ENCODE data around the gene DMAC2L. TPM values are rescaled to one million over a fixed set of nuclear protein-coding genes. Genes with fewer than 3 reads are reported as not detected.
"Not testable (repeated sequence)": the region's sequence is repeated elsewhere in the genome, so short reads cannot be mapped to it uniquely, and the experiment has no call there.

DMAC2L gene
- total RNA-seq, 1 donor from 2014 or later: 19.6 TPM

DNA sequence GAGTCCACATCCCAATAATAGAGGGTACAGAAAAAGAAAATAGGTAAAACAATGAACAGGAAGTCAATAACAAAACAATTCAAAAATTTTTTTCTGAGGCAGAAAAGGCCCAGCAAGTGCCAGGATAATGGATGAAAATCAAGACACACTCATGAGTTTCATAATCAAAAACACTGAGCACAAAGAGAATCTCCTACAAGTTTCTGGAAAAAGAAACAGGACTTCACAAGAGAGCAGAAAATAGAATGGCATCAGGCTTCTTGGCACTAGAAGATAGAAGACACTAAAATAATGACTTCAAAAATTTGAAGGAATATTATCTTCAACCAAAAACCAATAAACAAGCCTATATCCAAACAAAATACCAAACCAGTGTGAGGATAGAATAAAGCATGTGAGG is 36.8 kb downstream of the DMAC2L start:
- Histone ChIP-seq H3K27me3 (ENCODE audit: low read depth) (no peaks in the 10 kb centered on the region), H3K4me1 (peaks cover 8% of the 10 kb centered on the region), H3K9me3 (no peaks in the 10 kb centered on the region), H3K4me3 (no peak overlapping the region), H3K27ac (no peak overlapping the region), H3K36me3 (no peaks in the 10 kb centered on the region)
- intact Hi-C loops (cut with DNase I): no loop called here
- TF ChIP-seq, protein P1, sequence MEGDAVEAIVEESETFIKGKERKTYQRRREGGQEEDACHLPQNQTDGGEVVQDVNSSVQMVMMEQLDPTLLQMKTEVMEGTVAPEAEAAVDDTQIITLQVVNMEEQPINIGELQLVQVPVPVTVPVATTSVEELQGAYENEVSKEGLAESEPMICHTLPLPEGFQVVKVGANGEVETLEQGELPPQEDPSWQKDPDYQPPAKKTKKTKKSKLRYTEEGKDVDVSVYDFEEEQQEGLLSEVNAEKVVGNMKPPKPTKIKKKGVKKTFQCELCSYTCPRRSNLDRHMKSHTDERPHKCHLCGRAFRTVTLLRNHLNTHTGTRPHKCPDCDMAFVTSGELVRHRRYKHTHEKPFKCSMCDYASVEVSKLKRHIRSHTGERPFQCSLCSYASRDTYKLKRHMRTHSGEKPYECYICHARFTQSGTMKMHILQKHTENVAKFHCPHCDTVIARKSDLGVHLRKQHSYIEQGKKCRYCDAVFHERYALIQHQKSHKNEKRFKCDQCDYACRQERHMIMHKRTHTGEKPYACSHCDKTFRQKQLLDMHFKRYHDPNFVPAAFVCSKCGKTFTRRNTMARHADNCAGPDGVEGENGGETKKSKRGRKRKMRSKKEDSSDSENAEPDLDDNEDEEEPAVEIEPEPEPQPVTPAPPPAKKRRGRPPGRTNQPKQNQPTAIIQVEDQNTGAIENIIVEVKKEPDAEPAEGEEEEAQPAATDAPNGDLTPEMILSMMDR (IDR thresholded peaks at IDR 0.05): no peak
- no peak for ATAC-seq
- no peak for DNase-seq

DNA sequence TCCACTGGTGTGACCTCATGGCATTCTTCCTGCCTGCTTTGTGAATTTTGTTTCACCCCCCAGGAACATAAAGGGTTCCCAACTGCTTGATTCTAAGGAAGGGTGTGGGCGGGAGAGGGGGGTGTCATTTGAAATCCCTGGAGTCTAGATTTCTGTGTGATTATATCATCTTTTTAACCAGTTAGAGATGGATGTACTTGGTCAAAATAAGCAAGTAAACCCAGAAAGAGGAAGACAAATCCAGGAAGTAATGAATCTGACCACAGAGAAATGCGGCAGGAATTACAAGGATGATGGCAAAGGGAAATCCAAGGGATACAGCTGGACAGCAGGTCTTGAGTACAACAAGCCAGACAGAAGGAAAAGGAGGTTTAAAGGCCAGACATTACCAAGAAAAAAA is 38.9 kb downstream of the DMAC2L start:
- TF ChIP-seq, protein P1 (IDR thresholded peaks at IDR 0.05): no peak
- Histone ChIP-seq H3K36me3 (no peaks in the 10 kb centered on the region), H3K4me3 (no peak overlapping the region), H3K9me3 (no peaks in the 10 kb centered on the region), H3K4me1 (peaks cover 3% of the 10 kb centered on the region), H3K27me3 (ENCODE audit: low read depth) (no peaks in the 10 kb centered on the region), H3K27ac (no peak overlapping the region)
- DNase-seq (no peak), ATAC-seq (no peak)
- intact Hi-C loops (cut with DNase I): no loop called here

DNA sequence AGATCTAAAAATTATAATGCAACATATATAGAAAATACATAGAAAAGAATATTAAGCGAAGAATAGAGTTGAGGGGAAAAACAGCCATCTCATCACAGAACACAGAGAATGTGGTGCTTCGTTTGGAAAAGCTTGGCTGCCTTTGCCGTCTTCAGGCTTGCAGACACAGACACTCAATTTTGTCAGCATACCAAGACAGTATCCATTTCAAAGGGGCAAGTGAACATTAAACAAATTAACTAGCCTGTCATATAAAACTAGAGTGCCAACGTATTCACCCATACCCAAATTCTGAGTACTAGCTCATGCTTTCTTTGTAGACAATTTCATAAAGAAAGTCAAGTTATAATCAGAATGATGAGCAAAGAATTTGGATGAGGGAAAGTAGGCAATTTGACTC is 40.5 kb downstream of the DMAC2L start:
- intact Hi-C loops (cut with DNase I): no loop called here
- ATAC-seq (no peak), DNase-seq (no peak)
- no peak overlapping the region for H3K27ac ChIP-seq
- no peaks in the 10 kb centered on the region for H3K4me1 ChIP-seq
- H3K9me3 ChIP-seq: no peaks in the 10 kb centered on the region
- peaks cover 4% of the 10 kb centered on the region for H3K36me3 ChIP-seq
- TF ChIP-seq, protein P1 (IDR thresholded peaks at IDR 0.05): no peak
- H3K27me3 ChIP-seq (ENCODE audit: low read depth): no peaks in the 10 kb centered on the region
- no peak overlapping the region for H3K4me3 ChIP-seq

DNA sequence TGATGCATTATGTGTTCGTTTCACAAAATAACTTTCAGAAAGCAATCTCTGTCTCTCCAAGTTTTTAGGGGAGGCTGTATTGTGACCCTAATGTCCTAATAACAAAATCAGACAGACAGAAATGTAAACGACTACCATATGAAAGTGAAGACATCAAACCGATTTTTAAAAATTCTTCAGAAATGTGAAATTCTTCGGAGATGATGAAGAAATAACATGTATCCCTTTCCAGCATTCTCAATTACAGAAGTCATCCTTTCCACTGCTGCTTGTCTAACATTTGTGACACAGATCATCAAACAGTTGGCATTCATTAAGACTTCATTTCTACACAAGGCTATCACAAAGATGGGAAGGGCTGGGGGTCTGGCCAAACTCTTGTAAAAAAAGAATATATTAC is 41.0 kb downstream of the DMAC2L start:
- ATAC-seq (no peak), DNase-seq (no peak)
- H3K27me3 ChIP-seq (ENCODE audit: low read depth): no peaks in the 10 kb centered on the region
- no peaks in the 10 kb centered on the region for H3K9me3 ChIP-seq
- no peak overlapping the region for H3K27ac ChIP-seq
- no peaks in the 10 kb centered on the region for H3K4me1 ChIP-seq
- intact Hi-C loops (cut with DNase I): no loop called here
- H3K36me3 ChIP-seq: peaks cover 10% of the 10 kb centered on the region
- H3K4me3 ChIP-seq: no peak overlapping the region
- TF ChIP-seq, protein P1 (IDR thresholded peaks at IDR 0.05): no peak

DNA sequence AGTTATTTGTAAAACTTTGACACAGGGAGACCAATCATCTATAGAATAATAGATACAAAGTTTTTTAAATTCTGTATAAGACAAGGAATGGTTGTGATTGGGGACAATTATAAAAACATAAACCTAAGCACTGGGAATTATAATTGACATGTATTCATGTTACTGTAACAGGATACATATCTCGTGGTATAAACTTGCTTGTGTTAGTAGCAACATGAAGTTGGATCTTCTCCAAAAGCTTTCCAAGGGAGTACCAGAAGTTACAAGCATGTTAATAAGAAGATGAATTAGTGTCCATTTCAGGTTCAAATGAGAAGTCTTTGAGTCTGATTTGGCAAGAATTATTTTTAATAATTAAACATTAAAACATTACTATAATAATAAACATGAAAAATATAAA is 42.4 kb downstream of the DMAC2L start:
- Histone ChIP-seq H3K36me3 (peaks cover 11% of the 10 kb centered on the region), H3K27me3 (ENCODE audit: low read depth) (no peaks in the 10 kb centered on the region), H3K27ac (no peak overlapping the region), H3K9me3 (no peaks in the 10 kb centered on the region), H3K4me1 (no peaks in the 10 kb centered on the region), H3K4me3 (no peak overlapping the region)
- ATAC-seq: no peak
- intact Hi-C loops (cut with DNase I): no loop called here
- DNase-seq: no peak
- TF ChIP-seq, protein P1 (IDR thresholded peaks at IDR 0.05): no peak

DNA sequence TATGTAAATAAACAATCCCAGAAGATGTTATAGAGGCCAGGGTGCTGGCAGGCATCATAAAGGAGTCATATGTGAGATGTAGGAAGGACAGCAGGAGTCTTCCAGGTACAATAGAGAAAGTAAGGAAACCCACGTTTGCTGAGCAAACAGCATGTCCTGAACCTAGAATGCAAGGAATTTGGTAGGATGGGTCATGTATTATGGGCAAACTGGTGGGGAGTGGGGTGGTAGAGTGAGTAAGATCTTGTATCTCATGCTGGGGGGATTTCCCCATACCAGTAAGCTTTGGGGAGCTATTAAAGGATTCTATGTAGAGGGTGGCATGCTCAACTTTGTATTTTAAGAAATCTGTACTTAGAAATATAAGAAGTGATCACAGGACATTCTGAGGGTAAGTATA is 43.6 kb downstream of the DMAC2L start:
- DNase-seq: no peak
- Histone ChIP-seq H3K4me1 (no peaks in the 10 kb centered on the region), H3K9me3 (no peaks in the 10 kb centered on the region), H3K4me3 (no peak overlapping the region), H3K36me3 (peaks cover 11% of the 10 kb centered on the region), H3K27ac (no peak overlapping the region), H3K27me3 (ENCODE audit: low read depth) (no peaks in the 10 kb centered on the region)
- intact Hi-C loops (cut with DNase I): no loop called here
- TF ChIP-seq, protein P1 (IDR thresholded peaks at IDR 0.05): no peak
- no peak for ATAC-seq

DNA sequence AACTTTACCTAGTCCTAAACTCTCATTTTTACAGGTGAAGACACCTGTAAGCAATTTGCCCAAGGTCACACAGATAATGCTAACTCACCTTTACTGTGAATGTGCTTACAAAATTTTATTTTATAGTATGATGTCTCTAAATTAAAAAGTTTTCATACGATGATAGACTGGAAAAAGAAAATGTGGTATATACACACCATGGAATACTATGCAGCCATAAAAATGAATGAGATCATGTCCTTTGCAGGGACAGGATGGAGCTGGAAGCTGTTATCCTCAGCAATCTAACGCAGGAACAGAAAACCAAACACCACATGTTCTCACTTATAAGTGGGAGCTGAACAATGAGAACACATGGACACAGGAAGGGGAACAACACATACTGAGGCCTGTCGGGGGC is 44.2 kb downstream of the DMAC2L start:
- H3K4me3 ChIP-seq; H3K4me1 ChIP-seq; H3K27ac ChIP-seq; H3K9me3 ChIP-seq; intact Hi-C loops (cut with DNase I); ATAC-seq; DNase-seq; H3K27me3 ChIP-seq (ENCODE audit: low read depth): not testable (repeated sequence)
- H3K36me3 ChIP-seq: peaks cover 11% of the 10 kb centered on the region
